Measurements from ENCODE around the gene VWF.

GRCh38 chr12:5910790-5911548, 213.5 kb downstream of the VWF start:
- TF ChIP-seq CTCF (IDR thresholded peaks at IDR 0.05; ENCODE audit: insufficient read depth, low read length) (no peak), REST (IDR thresholded peaks at IDR 0.05; ENCODE audit: insufficient replicate concordance, low read depth) (no peak), POLR2AphosphoS5 (IDR thresholded peaks at IDR 0.05; ENCODE audit: low read depth) (no peak), GABPA (IDR thresholded peaks at IDR 0.05; ENCODE audit: low read depth) (no peak)
